ENCODE measurements around the gene VSIG10. TPM values are rescaled to one million over a fixed set of nuclear protein-coding genes. Genes with fewer than 3 reads are reported as not detected.
A peak's percentile ranks its signal among the peaks of the same experiment; 100 is the strongest.
"Not testable (repeated sequence)": the region's sequence is repeated elsewhere in the genome, so short reads cannot be mapped to it uniquely, and the experiment has no call there.

Gene VSIG10
- 10 to 100 TPM; 20.1 to 25.1 (median 22.1) TPM for polyA plus RNA-seq (ENCODE audit: insufficient read length in 4 of 4)

GRCh38 chr12:118103601-118104382 lies at the start of gene VSIG10:
Gene VSIG10, minus strand, starts transcription at chr12:118104011. Its CDS starts 340 bp downstream, at chr12:118103671.
- DNase-seq (ENCODE audit: low read depth in 4 of 4, low spot score in 3 of 4) = peak; percentile 24 to 49 (median 31)

- DNase-seq (ENCODE audit: low read depth in 4 of 4, low spot score in 3 of 4) = no peak
Measured at GRCh38 chr12:118151755-118152154, 47.9 kb upstream of the VSIG10 start.

- no peak for DNase-seq (ENCODE audit: low read depth in 4 of 4, low spot score in 3 of 4)
Measured at GRCh38 chr12:118150625-118151024, 46.8 kb upstream of the VSIG10 start.

GRCh38 chr12:118148287-118148686 lies 44.5 kb upstream of the VSIG10 start:
- no peak for DNase-seq (ENCODE audit: low read depth in 4 of 4, low spot score in 3 of 4)

- DNase-seq (ENCODE audit: low read depth in 4 of 4, low spot score in 3 of 4) = no peak
Measured at GRCh38 chr12:118145798-118146156, 42.0 kb upstream of the VSIG10 start.

GRCh38 chr12:118145113-118145797 lies 41.4 kb upstream of the VSIG10 start:
- DNase-seq (ENCODE audit: low read depth in 4 of 4, low spot score in 3 of 4) = no peak

GRCh38 chr12:118144499-118144898 lies 40.7 kb upstream of the VSIG10 start:
- DNase-seq (ENCODE audit: low read depth in 4 of 4, low spot score in 3 of 4) = no peak

GRCh38 chr12:118140825-118141224 lies 37.0 kb upstream of the VSIG10 start:
- DNase-seq (ENCODE audit: low read depth in 4 of 4, low spot score in 3 of 4) = no peak

- no peak for DNase-seq (ENCODE audit: low read depth in 4 of 4, low spot score in 3 of 4)
Measured at GRCh38 chr12:118137148-118137678, 33.4 kb upstream of the VSIG10 start.

- peak in 1 of 4 donors; percentile 12 for DNase-seq (ENCODE audit: low read depth in 4 of 4, low spot score in 3 of 4)
Measured at GRCh38 chr12:118136559-118137003, 32.8 kb upstream of the VSIG10 start.

GRCh38 chr12:118135788-118136558 lies 32.2 kb upstream of the VSIG10 start, which contains the start of gene PEBP1:
Gene PEBP1, plus strand, starts transcription at chr12:118136124. Its CDS starts 86 bp downstream, at chr12:118136210.
- DNase-seq (ENCODE audit: low read depth in 4 of 4, low spot score in 3 of 4) = peak; percentile 74 to 87 (median 80)

- not testable (repeated sequence) for DNase-seq (ENCODE audit: low read depth in 4 of 4, low spot score in 3 of 4)
Measured at GRCh38 chr12:118129436-118129835, 25.6 kb upstream of the VSIG10 start.

- no peak for DNase-seq (ENCODE audit: low read depth in 4 of 4, low spot score in 3 of 4)
Measured at GRCh38 chr12:118127867-118128266, 24.1 kb upstream of the VSIG10 start.

GRCh38 chr12:118126119-118126757 lies 22.4 kb upstream of the VSIG10 start:
- DNase-seq (ENCODE audit: low read depth in 4 of 4, low spot score in 3 of 4) = no peak

- no peak for DNase-seq (ENCODE audit: low read depth in 4 of 4, low spot score in 3 of 4)
Measured at GRCh38 chr12:118125743-118126118, 21.9 kb upstream of the VSIG10 start.

- DNase-seq (ENCODE audit: low read depth in 4 of 4, low spot score in 3 of 4) = no peak
Measured at GRCh38 chr12:118124333-118124874, 20.6 kb upstream of the VSIG10 start.

- no peak for DNase-seq (ENCODE audit: low read depth in 4 of 4, low spot score in 3 of 4)
Measured at GRCh38 chr12:118122264-118122663, 18.5 kb upstream of the VSIG10 start.

GRCh38 chr12:118120579-118121363 lies 17.0 kb upstream of the VSIG10 start:
- DNase-seq (ENCODE audit: low read depth in 4 of 4, low spot score in 3 of 4) = peak in 1 of 4 donors; percentile 64

GRCh38 chr12:118119449-118119879 lies 15.7 kb upstream of the VSIG10 start:
- DNase-seq (ENCODE audit: low read depth in 4 of 4, low spot score in 3 of 4) = no peak
